ENCODE measurements around the gene GAA.

DNA sequence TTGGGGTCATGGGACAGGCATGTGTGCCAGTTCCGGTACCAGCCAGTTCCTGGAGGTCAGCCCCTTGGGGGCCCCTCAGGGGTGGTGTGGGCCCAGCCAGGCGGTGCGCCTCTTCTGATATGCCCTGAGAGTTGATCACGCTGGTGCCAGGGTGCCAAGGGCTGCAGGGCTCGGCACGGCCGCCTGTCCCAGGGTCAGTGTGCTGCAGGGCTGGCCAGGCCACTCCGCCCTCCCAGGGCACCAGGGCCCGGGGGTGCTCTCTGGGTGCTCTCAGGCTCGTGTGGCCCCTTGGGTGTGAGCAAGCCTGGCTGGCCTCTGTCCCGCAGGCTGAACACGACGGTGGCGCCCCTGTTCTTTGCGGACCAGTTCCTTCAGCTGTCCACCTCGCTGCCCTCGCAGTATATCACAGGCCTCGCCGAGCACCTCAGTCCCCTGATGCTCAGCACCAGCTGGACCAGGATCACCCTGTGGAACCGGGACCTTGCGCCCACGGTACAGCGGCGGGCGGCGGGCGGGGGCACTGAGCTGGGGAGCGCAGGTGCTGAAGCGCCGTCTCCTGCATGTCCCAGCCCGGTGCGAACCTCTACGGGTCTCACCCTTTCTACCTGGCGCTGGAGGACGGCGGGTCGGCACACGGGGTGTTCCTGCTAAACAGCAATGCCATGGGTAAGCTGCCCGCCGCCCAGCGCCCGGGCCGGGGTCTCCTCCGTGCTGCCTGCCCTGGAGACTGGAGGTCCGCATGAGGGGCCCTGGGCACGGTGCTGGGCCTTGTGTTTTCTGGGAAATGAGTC lies 6.0 kb downstream of the GAA start:
- no peak for TF ChIP-seq EZH2 (IDR thresholded peaks at IDR 0.05)
- TF ChIP-seq, protein P1, sequence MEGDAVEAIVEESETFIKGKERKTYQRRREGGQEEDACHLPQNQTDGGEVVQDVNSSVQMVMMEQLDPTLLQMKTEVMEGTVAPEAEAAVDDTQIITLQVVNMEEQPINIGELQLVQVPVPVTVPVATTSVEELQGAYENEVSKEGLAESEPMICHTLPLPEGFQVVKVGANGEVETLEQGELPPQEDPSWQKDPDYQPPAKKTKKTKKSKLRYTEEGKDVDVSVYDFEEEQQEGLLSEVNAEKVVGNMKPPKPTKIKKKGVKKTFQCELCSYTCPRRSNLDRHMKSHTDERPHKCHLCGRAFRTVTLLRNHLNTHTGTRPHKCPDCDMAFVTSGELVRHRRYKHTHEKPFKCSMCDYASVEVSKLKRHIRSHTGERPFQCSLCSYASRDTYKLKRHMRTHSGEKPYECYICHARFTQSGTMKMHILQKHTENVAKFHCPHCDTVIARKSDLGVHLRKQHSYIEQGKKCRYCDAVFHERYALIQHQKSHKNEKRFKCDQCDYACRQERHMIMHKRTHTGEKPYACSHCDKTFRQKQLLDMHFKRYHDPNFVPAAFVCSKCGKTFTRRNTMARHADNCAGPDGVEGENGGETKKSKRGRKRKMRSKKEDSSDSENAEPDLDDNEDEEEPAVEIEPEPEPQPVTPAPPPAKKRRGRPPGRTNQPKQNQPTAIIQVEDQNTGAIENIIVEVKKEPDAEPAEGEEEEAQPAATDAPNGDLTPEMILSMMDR (IDR thresholded peaks at IDR 0.05) = no peak
- TF ChIP-seq EZH2phosphoT487 (IDR thresholded peaks at IDR 0.05) = no peak
